Caco-2 (cell line): ENCODE measurements around the gene ANAPC10. TPM values are rescaled to one million over a fixed set of nuclear protein-coding genes. Genes with fewer than 3 reads are reported as not detected.
"Not testable (repeated sequence)": the region's sequence is repeated elsewhere in the genome, so short reads cannot be mapped to it uniquely, and the experiment has no call there.

Experiments used
- Bru-seq: library from RNA; stranded (reverse); fragments of 400-500 nt; gene quantifications from one replicate; lab custom pipeline; 2021; lab: Mats Ljungman, UMichigan
- BruChase-seq, 2 experiments: library from RNA; stranded (reverse); fragments of 400-500 nt; gene quantifications; one replicate each; lab custom pipeline; 2021; lab: Mats Ljungman, UMichigan
- BruUV-seq: library from RNA; stranded (reverse); fragments of 400-500 nt; replicated peaks from 2 replicates; lab custom pipeline; 2021; lab: Mats Ljungman, UMichigan
- CTCF ChIA-PET: fragments of 300-600 bp; sonication (Branson Sonifier 250); formaldehyde crosslinking; loops from one replicate; lab custom pipeline; 2022; ENCODE audit warnings: antibody characterized with exemption; lab: Charles Lee
- POLR2A ChIA-PET: fragments of 300-600 bp; sonication (Branson Sonifier 250); formaldehyde crosslinking; loops from one replicate; lab custom pipeline; 2022; ENCODE audit warnings: antibody characterized with exemption; lab: Charles Lee
- DNase-seq, 2 experiments: peaks; one replicate each; pipeline versions ENCODE4 v3.0.0 to v3.0.0-alpha.2; 2020 to 2022
- H3K27me3 ChIP-seq: replicated peaks from 2 replicates; pipeline ENCODE4 v1.6.0; 2011; ENCODE audit warnings: low read length; ENCODE audit not compliant: control insufficient read depth, insufficient read depth
- H3K36me3 ChIP-seq: 2 replicates; pipeline ENCODE4 v1.5.1; 2011; ENCODE audit warnings: low read length; ENCODE audit not compliant: control insufficient read depth, insufficient read depth
- H3K4me1 ChIP-seq: fragments of 250-450 bp; sonication (Bioruptor Pico); 2 replicates; pipeline ENCODE4 v1.5.1; 2020; ENCODE audit warnings: mild to moderate bottlenecking
- H3K4me3 ChIP-seq: 2 replicates; pipeline ENCODE4 v1.5.1; 2011; ENCODE audit warnings: low read depth, mild to moderate bottlenecking, control low read depth, low read length
- H3K9me3 ChIP-seq: fragments of 250-450 bp; sonication (Bioruptor Pico); 2 replicates; pipeline ENCODE4 v1.5.1; 2020; ENCODE audit warnings: mild to moderate bottlenecking, moderate library complexity
- H3K27ac Mint-ChIP-seq: one replicate; pipeline ENCODE4 v1.8.0; 2022; ENCODE audit warnings: mixed read lengths; ENCODE audit not compliant: unreplicated experiment
- H3K27me3 Mint-ChIP-seq: one replicate; pipeline ENCODE4 v1.8.0; 2022; ENCODE audit warnings: mixed read lengths; ENCODE audit not compliant: insufficient read depth, unreplicated experiment
- H3K36me3 Mint-ChIP-seq: one replicate; pipeline ENCODE4 v1.8.0; 2022; ENCODE audit warnings: mild to moderate bottlenecking, mixed read lengths; ENCODE audit not compliant: insufficient read depth, unreplicated experiment
- H3K4me1 Mint-ChIP-seq: one replicate; pipeline ENCODE4 v1.8.0; 2022; ENCODE audit warnings: low read depth, mixed read lengths; ENCODE audit not compliant: unreplicated experiment
- H3K4me3 Mint-ChIP-seq: one replicate; pipeline ENCODE4 v1.8.0; 2022; ENCODE audit warnings: mild to moderate bottlenecking, moderate library complexity, mixed read lengths; ENCODE audit not compliant: unreplicated experiment
- H3K9me3 Mint-ChIP-seq: one replicate; pipeline ENCODE4 v1.8.0; 2022; ENCODE audit warnings: mixed read lengths; ENCODE audit not compliant: unreplicated experiment
- CTCF ChIP-seq, 2 experiments: fragments of 200-600 bp in 1 of 2; IDR thresholded peaks; 1 replicate in 1 of 2; 2 replicates in 1 of 2; pipeline versions ENCODE4 v1.5.1 to v1.8.0; 2011 to 2022; ENCODE audit warnings: antibody characterized with exemption in 1 of 2, control low read depth in 1 of 2, inconsistent platforms in 1 of 2, low read depth in 1 of 2, low read length in 1 of 2, mild to moderate bottlenecking in 1 of 2, moderate library complexity in 1 of 2; ENCODE audit not compliant: insufficient read depth in 1 of 2, severe bottlenecking in 1 of 2, unreplicated experiment in 1 of 2
- intact Hi-C: fragments of 100-400 bp; cut with micrococcal nuclease; formaldehyde crosslinking; loops from one replicate; pipeline ENCODE4 v1.10.0; 2022; ENCODE audit not compliant: unreplicated experiment
- long read RNA-seq: library from polyadenylated mRNA; stranded (forward); transcript quantifications from one replicate; pipeline ENCODE4 v2.0.0, GENCODE V29; 2022
- total RNA-seq: library from RNA; stranded (reverse); gene quantifications from 2 replicates; pipeline ENCODE4 v1.2.3, GENCODE V29; 2022

ANAPC10 gene
- total RNA-seq (24.2 and 26.9 TPM in 2 replicates), Bru-seq, nascent RNA (percentile 72 among the genes with signal in this experiment), BruChase-seq, experiment 1, labeled RNA remaining after a 2-hour chase (percentile 94 among the genes with signal in this experiment), BruChase-seq, experiment 2, labeled RNA remaining after a 6-hour chase (percentile 92 among the genes with signal in this experiment)
- long read RNA-seq, transcript ANAPC10-209 (5 exons, 1,025 nt) = major isoform, 26 of 52 reads
- long read RNA-seq, partial matches to known transcripts = 3 of 52 reads
- long read RNA-seq, other reads (novel, unspliced or antisense) = 17 of 52 reads

GRCh38 chr4:145097821-145098674 is at the start of gene ANAPC10, which contains the start of gene ABCE1:
Gene ANAPC10, minus strand, starts transcription at chr4:145098196. Its CDS starts 2,097 bp downstream, at chr4:145096099.
Gene ABCE1, plus strand, starts transcription at chr4:145098311. Its CDS starts 6,102 bp downstream, at chr4:145104413.
- no peaks in the 10 kb centered on the region for H3K9me3 ChIP-seq
- CTCF ChIA-PET = interaction anchor here (0.6 kb wide), 2 partner anchors 56 to 292 kb away, joined by 3 to 4 read pairs; no protein-coding TSS in a partner anchor
- DNase-seq = peak; percentile 94 to 95
- peak within 1 kb of the TSS; percentile 87 for H3K4me3 ChIP-seq
- H3K27ac Mint-ChIP-seq = peak within 1 kb of the TSS; percentile 98
- POLR2A ChIA-PET = interaction anchor here (0.6 to 1.5 kb wide), 6 partner anchors 11 to 929 kb away, joined by 3 to 5 read pairs (median 4); no protein-coding TSS in a partner anchor
- no peaks in the 10 kb centered on the region for H3K4me1 Mint-ChIP-seq
- no TSS peak for BruUV-seq
- H3K4me1 ChIP-seq = no peaks in the 10 kb centered on the region
- no peaks in the 10 kb centered on the region for H3K27me3 Mint-ChIP-seq
- no peaks in the 10 kb centered on the region; the same call in 1 of the 2 replicates for H3K36me3 ChIP-seq
- intact Hi-C loops = loop anchor here (1.0 to 5.0 kb wide), 3 partner anchors 519 to 924 kb away; partner anchors contain the start of gene MMAA
- H3K9me3 Mint-ChIP-seq = peaks cover 23% of the 10 kb centered on the region
- H3K36me3 Mint-ChIP-seq = peaks cover 35% of the 10 kb centered on the region
- H3K4me3 Mint-ChIP-seq = peak within 1 kb of the TSS; percentile 93
- TF ChIP-seq CTCF (IDR thresholded peaks at IDR 0.05; ENCODE audit: insufficient read depth in 1 of 2, low read depth in 1 of 2, low read length in 1 of 2, severe bottlenecking in 1 of 2, unreplicated experiment in 1 of 2) = no peak
- H3K27me3 ChIP-seq = no peaks in the 10 kb centered on the region

- H3K27me3 ChIP-seq, H3K4me3 ChIP-seq, POLR2A ChIA-PET, H3K27me3 Mint-ChIP-seq, H3K9me3 Mint-ChIP-seq, CTCF ChIA-PET, H3K4me1 Mint-ChIP-seq, intact Hi-C loops, DNase-seq, H3K9me3 ChIP-seq, BruUV-seq, H3K4me1 ChIP-seq, H3K4me3 Mint-ChIP-seq, H3K36me3 ChIP-seq, H3K27ac Mint-ChIP-seq: not testable (repeated sequence)
- H3K36me3 Mint-ChIP-seq = peaks cover 45% of the 10 kb centered on the region
Measured at GRCh38 chr4:145136219-145136618, 38.2 kb upstream of the ANAPC10 start.

GRCh38 chr4:145132511-145133098 is 34.6 kb upstream of the ANAPC10 start:
- Histone ChIP-seq H3K27me3 (no peaks in the 10 kb centered on the region), H3K36me3 (no peaks in the 10 kb centered on the region), H3K9me3 (no peaks in the 10 kb centered on the region), H3K4me3 (no peak overlapping the region), H3K4me1 (no peaks in the 10 kb centered on the region)
- ChIA-PET CTCF (no interaction called here), POLR2A (no interaction called here)
- H3K9me3 Mint-ChIP-seq = no peaks in the 10 kb centered on the region
- no peak overlapping the region for H3K4me3 Mint-ChIP-seq
- no peaks in the 10 kb centered on the region for H3K27me3 Mint-ChIP-seq
- H3K4me1 Mint-ChIP-seq = no peaks in the 10 kb centered on the region
- intact Hi-C loops = no loop called here
- DNase-seq = no peak
- no TSS peak for BruUV-seq
- no peak overlapping the region for H3K27ac Mint-ChIP-seq
- TF ChIP-seq CTCF (IDR thresholded peaks at IDR 0.05; ENCODE audit: insufficient read depth in 1 of 2, low read depth in 1 of 2, low read length in 1 of 2, severe bottlenecking in 1 of 2, unreplicated experiment in 1 of 2) = no peak
- peaks cover 47% of the 10 kb centered on the region for H3K36me3 Mint-ChIP-seq
